ENCODE results near the gene CELSR1.

Gene CELSR1

GRCh38 chr22:46371623-46372226 lies 165.7 kb downstream of the CELSR1 start:
- DNase-seq, result no peak

GRCh38 chr22:46370584-46371291 lies 166.7 kb downstream of the CELSR1 start:
- no peak for DNase-seq

GRCh38 chr22:46369716-46370583 lies 167.5 kb downstream of the CELSR1 start:
- no peak for DNase-seq

GRCh38 chr22:46368871-46369715 lies 168.3 kb downstream of the CELSR1 start:
- DNase-seq, result no peak

GRCh38 chr22:46368422-46368821 lies 169.0 kb downstream of the CELSR1 start:
- no peak for DNase-seq

GRCh38 chr22:46367707-46368191 lies 169.7 kb downstream of the CELSR1 start:
- DNase-seq, result peak; percentile 23 to 51 (median 34)

- no peak for DNase-seq
These were observed 170.4 kb downstream of the CELSR1 start for GRCh38 chr22:46366801-46367706.

- DNase-seq, result no peak
These were observed 171.1 kb downstream of the CELSR1 start for GRCh38 chr22:46366327-46366731.

GRCh38 chr22:46365166-46365624 lies 172.2 kb downstream of the CELSR1 start:
- no peak for DNase-seq

GRCh38 chr22:46364341-46365165 lies 172.9 kb downstream of the CELSR1 start:
- DNase-seq, result no peak

- no peak for DNase-seq
These were observed 173.7 kb downstream of the CELSR1 start for GRCh38 chr22:46363611-46364321.

GRCh38 chr22:46362934-46363515 lies 174.4 kb downstream of the CELSR1 start:
- DNase-seq, result no peak

GRCh38 chr22:46362203-46362933 lies 175.1 kb downstream of the CELSR1 start:
- no peak for DNase-seq

- DNase-seq, result no peak
These were observed 175.6 kb downstream of the CELSR1 start for GRCh38 chr22:46361826-46362202.

- DNase-seq, result no peak
These were observed 176.5 kb downstream of the CELSR1 start for GRCh38 chr22:46360891-46361290.

- DNase-seq, result no peak
These were observed 177.3 kb downstream of the CELSR1 start for GRCh38 chr22:46360097-46360496.

- no peak for DNase-seq
These were observed 178.1 kb downstream of the CELSR1 start for GRCh38 chr22:46359362-46359761.

GRCh38 chr22:46358766-46359165 lies 178.7 kb downstream of the CELSR1 start:
- no peak for DNase-seq
